Renal cortical epithelial cell (primary cell): ENCODE data around the gene IRF2. TPM values are rescaled to one million over a fixed set of nuclear protein-coding genes. Genes with fewer than 3 reads are reported as not detected.
A peak's percentile ranks its signal among the peaks of the same experiment; 100 is the strongest.

Experiments
- DNase-seq: peaks from one replicate; pipeline ENCODE4 v3.0.0-alpha.2; 2011; ENCODE audit warnings: low read depth
- total RNA-seq: library from RNA; depleted of rRNA; stranded (reverse); fragments of >200 nt; gene quantifications from 2 replicates; pipeline ENCODE4 v1.2.3, GENCODE V29; 2014

Gene IRF2
- total RNA-seq, 1 donor from 2014 or later = 33.3 TPM

DNA sequence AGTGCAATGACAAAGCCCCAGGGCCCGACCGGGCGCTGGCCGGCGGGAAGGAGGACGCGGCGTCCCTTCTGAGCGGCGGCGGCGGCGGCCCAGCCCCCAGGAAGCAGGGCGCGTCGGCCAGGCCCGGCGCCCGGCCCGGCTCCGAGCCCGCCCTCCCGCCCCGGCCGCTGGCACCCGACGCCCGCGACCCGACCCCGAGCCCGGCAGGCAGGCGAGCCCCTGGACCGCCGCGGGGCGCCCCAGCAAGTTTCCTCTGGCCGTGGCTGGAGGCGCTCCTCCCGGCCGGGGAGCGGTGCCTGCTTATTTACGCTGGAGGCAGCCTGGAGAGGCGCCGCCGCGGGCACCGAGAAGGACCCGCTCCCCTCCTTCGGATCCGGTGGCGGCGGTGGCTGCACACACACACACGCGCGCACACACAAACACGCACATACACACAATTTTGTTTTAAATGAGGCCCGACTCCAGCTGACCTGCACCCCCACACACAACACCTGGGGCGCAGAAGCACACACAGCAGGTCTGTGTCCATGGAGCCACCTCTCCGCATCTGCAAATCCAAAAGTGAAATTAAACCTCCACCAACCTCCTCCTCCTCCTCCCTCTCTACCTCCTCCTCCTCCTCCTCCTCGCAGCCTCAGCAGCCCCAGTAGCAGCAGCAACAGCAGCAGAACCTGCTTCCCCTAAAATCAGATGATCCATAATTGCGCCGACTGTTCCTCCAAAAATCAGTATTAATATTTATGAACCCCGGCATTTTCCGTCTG, 669 bp downstream of the IRF2 start:
- DNase-seq = peak; percentile 28

DNA sequence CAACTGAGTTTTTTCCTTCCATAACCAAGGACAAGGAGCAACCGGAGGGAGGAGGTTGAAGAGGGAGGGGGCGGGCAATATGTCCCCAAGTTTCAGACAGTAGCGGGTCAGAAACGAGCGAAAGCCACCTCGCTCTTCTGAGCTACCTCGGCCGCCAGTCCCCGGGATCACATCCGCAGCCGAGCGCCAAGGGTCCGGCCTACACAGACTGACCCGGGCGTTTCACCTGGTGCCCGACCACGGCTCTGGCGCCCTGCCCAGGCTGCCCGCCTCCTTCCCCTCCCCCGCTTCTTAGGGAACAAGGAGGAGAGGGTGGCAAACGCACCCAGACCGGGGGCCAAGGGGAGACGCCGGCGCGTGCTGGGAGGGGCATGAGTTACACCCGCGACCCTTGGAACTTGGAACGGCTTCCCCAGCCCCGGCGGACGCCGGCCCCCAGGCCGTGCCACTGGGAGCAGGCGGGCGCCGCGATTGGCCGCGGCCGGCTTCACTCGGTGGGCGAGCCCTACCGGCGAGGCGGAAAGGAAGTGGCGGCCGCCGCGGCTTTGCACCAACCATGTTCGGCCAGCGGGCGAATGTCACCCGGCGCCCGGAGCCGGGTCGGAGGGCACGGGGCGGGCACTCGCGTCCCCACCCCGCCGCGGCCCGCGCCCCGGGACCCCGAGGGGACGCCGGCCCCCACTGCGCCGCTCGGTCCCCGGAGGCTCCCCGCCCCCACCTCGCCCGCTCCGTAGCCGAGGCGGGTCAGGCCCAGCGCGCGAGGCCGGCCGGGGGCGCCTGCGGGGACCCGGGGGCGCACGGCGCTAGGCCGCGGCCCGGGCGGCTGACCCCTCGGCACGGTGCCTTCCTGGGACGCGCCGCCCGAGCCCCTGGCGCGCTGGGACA, 1.5 kb downstream of the IRF2 start:
- DNase-seq = peak; percentile 49

DNA sequence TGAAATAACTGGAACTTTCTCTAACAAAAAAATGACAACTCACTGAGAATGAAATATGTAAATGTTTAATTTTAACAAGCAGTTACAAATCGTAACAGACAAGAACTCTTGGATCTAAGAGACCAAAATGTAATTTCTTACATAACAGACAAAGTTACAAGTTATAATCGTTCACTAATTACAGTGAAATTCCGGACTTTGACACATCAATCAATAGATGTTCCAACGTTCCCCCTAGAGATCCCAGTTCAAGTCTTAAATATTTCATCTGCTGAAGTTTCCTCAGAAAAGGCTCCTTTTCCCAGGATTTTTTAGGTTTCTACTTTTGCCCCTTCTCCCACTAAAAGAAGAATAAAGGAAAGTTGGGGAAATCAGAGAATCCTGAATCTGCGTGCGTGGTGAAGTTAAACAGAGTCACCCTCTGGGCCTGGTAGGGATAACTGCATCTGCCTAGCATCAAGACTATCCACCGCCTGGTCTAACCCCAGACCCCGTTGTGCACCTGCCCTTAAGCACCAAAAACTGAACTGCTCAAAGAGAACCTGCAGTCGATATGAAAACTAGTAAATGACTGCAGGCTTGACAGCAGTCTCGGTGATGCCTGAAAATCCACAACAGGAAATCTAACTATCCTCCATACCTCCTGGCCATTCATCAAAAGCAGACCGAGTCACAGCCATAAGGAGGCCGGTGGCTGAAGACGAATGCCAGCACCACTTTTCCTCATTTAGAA, 2.3 kb downstream of the IRF2 start:
- peak; percentile 26 for DNase-seq

DNA sequence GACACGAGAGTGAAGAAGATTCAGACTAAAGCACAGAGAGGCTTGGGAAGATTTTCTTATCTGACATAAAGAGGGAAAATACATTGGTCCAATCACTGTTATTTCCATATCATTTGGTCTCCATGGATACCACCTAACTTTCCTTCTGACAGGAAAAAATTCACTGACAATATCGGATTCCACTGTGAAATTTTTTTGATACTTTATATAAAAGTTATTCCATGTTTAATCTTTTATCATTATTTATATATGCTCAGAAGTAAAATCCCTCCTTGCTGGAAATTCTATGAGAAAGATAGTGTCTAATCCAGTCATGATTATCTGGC, 3.6 kb downstream of the IRF2 start:
- no peak for DNase-seq

DNA sequence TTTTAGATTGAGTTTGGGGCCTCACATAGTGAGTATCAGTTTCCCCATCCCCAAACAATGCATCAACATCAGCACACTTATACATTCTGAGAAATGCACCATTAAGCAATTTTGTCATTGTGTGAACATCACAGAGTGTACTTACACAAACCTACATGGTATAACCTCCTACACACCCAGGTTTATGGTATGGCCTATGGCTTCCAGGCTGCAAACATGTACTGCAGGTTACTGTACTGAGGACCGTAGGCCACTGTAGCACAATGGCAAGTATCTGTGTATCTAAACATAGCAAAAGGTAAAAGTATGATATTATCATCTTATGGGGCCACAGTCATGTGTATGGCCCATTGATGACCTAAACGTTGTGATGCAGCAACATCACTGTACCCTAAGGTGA, 7.7 kb downstream of the IRF2 start:
- no peak for DNase-seq

DNA sequence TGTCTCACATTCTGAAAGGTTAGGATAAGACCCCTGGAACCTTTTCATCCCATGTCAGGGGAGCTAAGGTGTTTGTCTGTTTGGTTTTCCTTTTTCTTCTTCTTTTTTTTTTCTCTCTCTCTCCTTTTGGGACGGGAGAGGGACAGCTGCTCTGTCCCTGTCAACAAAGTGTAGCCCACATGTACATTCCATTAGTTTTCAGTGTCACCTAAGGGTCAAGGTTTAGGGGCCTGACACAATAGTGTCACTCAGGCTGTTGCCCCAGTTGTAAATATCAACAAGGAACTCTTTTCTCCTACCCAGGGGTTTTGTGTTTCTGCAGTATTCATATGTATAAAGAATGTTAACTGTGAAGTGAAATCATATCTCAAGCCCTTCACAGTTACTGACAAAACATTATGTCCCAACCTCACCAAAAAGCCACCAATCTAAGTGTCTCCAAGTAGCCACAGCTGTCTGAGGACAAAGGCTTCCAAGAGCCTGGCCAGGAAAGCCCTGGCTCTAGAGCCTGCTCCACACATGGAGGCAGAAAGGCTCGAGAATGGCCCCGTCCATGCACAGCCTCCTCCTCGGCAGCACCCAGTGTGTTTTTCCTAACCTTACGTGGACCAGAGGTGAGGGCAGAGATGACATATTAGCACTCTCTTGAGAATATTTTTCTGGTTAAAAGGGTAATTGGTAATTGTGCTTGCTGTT, 9.4 kb downstream of the IRF2 start:
- DNase-seq = no peak

DNA sequence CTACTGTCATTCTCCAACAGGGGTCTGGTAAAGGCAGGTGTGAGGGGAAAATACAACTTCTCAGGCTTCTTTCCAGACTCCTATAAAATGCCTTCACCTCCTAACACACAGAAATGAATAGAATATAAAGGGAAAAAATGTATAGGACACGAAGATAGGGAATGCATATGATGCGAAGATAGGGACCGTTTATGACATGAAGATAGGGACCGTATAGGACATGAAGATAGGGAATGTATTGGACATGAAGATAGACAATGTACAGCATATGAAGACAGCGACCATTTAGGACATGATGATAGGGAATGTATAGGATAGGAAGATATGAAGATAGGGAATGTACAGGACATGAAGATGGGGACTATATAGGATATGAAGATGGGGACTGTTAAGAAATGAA, 10.5 kb downstream of the IRF2 start:
- no peak for DNase-seq

DNA sequence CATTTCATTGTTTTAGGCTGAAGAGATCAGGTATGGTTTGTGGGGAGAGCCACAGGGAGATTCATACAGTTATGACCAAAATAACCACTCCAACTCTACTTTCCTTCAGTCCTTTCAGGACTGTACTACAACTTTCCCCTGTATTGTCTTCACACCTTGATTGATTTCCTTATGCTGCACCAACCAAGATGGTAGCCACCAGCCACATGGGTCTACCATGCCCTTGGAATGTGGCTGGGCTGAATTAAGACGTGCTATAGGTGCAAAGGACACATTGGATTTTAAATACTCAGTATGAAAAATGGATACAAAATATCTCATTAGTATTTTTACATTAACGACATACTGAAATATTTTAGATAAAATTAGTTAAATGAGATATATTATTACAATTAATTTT, 11.2 kb downstream of the IRF2 start:
- no peak for DNase-seq

DNA sequence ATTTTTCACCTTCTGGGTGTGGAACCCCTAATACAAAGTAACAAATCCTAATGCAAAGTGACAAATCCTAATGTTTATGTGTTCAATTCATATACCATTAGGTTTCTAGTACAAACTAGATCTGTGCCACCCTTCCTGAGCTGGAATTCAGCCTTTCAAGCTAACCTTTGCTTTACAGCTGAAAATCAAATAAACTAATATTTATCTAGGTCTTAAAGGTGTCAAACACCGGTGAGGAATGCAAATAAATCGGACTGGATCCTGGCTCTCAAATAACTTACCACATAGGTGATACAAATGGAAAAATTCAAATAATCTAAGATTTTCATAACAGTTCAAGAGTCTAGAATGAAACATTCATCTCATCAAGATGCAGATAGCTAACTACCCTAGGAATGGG, 11.6 kb downstream of the IRF2 start:
- DNase-seq = no peak

DNA sequence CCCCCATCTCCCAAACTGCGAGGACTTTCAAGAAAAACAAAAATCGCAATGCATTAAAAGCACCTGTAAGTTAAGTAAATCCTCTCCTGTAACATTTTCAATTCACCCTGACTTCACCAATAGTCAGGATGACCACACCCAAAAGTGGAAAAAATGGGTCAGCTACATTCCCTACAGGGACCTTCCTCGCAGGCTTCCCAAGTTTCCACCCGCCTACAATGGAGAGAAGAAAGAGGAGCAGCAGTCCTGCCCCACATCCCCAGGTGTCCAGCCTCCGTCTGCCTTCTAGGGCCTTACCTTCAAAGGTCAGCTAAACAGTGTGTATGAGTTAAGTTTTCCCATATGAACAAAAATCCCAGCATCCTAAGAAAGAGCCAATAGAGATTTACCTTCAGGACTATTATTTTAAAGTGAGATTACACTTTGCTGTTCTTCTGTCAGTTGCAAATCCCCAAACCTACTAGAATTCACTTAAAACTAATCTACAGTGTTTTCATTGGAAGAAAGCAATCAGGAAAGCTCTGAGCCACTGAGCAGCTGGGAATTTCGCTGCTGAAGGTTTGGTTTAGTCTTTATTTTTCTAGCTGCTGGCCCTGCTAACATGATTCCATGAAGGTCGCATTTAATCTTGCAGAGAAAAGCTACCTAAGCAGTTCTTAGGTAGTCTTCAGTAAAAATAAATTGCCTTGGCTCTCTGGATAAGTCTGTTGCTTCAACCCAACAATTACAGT, 12.5 kb downstream of the IRF2 start:
- no peak for DNase-seq

DNA sequence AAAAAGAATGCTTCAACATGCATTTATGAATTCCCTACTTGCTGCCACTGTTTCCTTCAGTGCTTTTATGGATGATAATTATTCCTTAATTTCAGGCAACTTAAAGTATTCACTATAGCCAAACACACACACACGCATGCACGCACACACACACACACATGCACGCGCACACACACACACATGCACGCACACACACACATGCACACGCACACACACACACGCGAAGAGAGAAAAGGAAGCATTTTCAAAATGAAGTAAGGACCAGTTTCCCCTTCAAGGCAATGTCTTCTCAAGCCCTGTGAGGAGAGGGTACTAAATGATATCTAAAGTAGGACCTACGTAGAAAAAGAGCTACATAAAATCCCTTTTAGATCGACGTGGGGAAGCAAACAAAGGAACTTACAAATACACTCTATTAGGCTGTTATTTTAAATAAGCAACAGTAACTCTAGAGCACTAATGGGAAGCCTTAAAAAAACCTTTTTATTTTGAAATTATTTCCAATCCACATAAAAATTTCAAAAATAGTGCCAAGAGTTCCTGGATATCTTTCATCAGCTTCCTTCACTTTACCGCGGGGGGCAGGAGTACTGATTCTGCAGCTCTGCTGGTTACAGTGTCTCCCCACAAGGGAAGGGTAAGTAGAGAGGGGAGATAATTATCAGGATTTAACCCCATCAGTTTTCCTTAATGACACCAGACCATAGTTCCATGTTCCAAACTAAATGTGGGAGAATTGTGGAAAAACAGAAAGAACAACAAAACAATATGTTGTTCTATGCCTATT, 13.7 kb downstream of the IRF2 start:
- DNase-seq = no peak

DNA sequence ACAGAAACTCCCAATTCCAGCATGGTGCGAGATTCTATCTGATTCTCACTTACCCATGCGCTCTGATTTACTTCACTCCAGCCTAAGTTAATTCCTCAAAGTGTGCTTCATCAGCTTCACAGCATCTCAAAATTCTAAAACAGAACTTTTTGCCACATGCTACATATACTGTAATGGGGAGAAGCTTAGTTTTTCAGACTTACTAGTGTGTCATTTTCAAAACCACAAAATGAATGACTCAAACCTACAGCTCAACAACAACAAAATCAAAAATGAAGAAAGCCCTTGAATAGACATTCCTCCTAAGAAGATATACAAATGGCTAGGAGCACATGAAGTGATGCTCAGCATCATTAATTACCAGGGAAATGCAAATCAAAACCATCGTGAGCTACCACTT, 14.9 kb downstream of the IRF2 start:
- DNase-seq = peak; percentile 43

DNA sequence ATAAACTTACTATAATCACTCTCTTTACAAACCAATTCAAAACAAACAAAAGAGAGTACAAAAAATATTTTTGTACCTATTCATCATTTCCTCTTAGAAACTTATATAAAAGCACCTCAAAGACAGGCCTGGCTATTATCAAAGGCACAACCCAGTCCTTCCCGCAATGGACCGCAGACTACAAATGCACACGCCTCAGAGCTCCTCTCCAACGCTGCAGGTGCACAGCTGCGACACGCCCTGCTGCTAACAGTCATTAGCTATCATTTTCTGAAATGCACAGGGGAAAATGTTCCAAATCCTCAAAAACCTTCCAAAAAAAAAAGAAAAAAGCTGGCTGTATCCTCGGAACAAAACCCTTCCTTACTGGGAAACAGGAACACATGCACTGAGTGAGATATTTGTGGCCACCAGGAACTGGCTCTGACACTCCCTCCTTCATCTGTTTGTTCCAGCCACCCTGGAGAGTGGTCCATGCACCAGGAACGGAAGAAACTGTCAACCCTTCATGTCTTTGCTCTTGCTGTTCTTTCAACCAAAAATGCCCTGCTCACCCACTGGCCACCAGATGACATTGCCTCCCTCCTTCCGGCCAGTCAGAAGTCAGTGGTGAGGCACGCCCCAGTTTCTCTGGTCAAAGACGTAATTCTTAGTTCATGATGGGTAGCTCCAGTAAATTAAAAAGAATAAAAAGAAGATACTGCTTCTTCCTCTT, 16.7 kb downstream of the IRF2 start:
- no peak for DNase-seq

DNA sequence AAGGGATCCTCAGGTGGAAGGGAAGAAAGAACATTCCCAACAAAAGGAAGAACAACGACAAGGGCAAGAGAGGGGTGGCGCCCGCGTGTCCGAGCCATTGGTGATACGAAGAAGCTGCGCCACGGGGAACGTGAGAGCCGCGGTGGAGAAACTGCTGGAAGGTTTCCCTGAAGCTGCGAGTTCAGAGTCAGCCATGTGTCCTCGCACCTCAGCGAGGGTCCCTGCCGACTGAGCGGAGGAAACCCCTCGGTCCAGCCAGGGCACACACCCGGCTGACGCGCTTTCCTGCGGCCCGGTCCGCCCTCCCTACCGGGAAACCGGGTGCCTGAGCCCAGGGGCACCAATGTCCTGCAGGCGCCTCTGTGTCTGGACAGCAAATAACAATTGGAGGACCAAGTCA, 18.0 kb downstream of the IRF2 start:
- DNase-seq = no peak

DNA sequence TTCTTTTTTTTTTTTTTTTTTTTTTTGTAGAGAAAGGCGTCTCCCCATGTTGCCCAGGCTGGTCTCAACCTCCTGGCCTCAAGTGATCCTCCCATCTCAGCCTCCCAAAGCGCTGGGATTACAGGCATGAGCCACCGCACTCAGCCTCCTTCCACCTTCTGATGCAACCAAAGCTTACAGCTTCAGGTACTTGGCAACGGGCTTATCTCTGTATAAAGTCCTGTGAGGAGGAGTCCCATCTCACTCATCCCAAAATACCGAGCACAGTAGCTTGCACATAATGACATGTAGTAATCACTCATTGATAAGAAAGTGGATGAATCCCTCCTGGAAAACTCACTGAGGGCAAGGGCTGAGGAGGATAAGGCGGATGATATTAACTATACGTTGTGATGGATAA, 19.1 kb downstream of the IRF2 start:
- DNase-seq = no peak

DNA sequence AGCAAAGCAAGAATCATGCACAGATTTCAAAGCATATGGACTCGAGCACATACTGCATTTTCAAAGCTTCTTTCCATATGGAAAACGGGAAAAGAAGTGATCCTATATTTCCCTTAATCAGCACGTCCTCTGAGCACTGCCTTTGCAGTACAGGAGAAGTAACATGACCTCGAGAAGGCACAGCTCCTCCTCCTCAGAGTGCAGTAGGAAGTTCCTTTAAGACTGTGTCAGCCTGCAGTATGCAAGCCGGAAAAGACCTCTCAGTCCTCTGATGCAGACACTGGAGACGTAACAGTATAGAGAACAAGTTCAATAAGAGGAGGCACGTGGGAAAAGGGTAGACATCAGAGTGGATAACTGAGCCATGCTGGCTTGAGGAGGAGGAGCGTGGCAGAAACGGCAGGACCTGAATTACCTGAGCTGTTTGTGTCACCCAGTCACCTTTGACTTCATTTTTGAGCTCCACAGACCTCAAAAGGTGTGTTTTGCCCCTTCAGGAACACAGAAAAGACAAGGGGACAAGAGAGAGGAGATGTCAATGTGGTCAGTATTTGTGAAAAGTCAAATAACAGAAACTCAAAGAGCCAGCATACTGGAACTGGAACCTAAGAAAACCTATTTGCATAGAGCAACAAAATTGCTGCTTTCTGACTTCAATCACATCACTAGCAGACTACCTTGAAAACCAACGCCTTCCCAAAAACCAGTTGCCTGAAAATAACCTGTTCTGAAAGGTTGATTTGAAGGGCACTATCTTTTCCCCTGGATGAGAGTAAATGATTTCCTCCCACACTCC, 20.8 kb downstream of the IRF2 start:
- peak; percentile 60 for DNase-seq

DNA sequence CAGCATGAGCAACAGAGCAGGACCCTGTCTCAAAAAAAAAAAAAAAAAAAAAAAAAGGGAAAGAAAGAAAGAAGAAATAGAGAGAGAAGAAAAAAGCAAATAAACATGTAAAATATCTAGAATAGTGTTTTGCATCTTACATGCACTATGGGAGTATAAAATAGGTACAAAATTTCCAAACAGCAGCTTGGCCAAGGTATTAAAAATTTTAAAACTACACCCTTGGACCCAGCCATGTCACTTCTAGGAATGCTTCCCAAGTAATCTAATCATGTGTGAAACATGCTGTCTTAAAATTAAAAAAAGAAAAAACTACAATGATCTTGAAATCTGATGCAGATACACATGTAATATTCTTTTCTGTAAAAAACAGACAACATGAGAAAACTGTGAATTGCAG, 21.6 kb downstream of the IRF2 start:
- no peak for DNase-seq

DNA sequence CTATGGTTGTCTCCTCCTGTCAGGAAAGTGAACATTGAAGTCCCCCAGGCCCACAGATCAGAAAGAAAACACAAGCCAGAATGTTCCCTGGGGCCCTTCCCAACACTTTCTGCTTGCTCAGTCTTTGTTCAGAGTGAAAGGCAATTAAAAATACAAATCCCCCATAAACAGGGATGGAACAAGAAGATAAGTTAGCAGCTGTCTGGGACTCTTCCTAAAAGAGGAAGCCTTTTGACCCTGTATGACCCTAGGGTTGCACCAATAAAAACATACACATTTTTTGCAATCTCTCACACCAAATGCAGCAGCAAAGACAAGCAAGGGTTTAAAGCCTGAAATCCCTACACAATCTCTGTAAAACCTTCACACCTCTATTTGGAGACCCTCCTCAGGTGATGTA, 22.6 kb downstream of the IRF2 start:
- no peak for DNase-seq
